Measurements from ENCODE around the gene GAGE12J.
"Not testable (repeated sequence)": the region's sequence is repeated elsewhere in the genome, so short reads cannot be mapped to it uniquely, and the experiment has no call there.

The GAGE12J gene

GRCh38 chrX:49341449-49341848, 19.6 kb downstream of the GAGE12J start:
- not testable (repeated sequence) for H3K9me3 ChIP-seq (ENCODE audit: control insufficient read depth, insufficient read depth, low read length); H3K9me2 ChIP-seq (replicated peaks; ENCODE audit: control insufficient read depth, low read length); H4K20me1 ChIP-seq (ENCODE audit: control insufficient read depth, insufficient read depth, low read depth, low read length); H3K36me3 ChIP-seq (ENCODE audit: control insufficient read depth, low read length); H3F3A ChIP-seq (ENCODE audit: control insufficient read depth, insufficient read depth); H3K4me1 ChIP-seq (ENCODE audit: control insufficient read depth, low read length); H3K27me3 ChIP-seq (ENCODE audit: control insufficient read depth, low read length); H3K79me2 ChIP-seq (ENCODE audit: control insufficient read depth, low read length); H3K4me2 ChIP-seq (ENCODE audit: low read length); H3K27ac ChIP-seq (ENCODE audit: low read depth, low read length); H3K4me3 ChIP-seq (ENCODE audit: low read length)

- H3K27ac ChIP-seq (ENCODE audit: low read depth, low read length); H3K4me3 ChIP-seq (ENCODE audit: low read length); H3K36me3 ChIP-seq (ENCODE audit: control insufficient read depth, low read length); H3K79me2 ChIP-seq (ENCODE audit: control insufficient read depth, low read length); H3K4me1 ChIP-seq (ENCODE audit: control insufficient read depth, low read length); H3K27me3 ChIP-seq (ENCODE audit: control insufficient read depth, low read length); H3F3A ChIP-seq (ENCODE audit: control insufficient read depth, insufficient read depth); H3K9me3 ChIP-seq (ENCODE audit: control insufficient read depth, insufficient read depth, low read length); H4K20me1 ChIP-seq (ENCODE audit: control insufficient read depth, insufficient read depth, low read depth, low read length); H3K9me2 ChIP-seq (replicated peaks; ENCODE audit: control insufficient read depth, low read length); H3K4me2 ChIP-seq (ENCODE audit: low read length): not testable (repeated sequence)
These were observed 22.8 kb downstream of the GAGE12J start for GRCh38 chrX:49344496-49345175.

GRCh38 chrX:49345402-49345801, 23.6 kb downstream of the GAGE12J start:
- H3K27ac ChIP-seq (ENCODE audit: low read depth, low read length); H3K4me3 ChIP-seq (ENCODE audit: low read length); H3K4me2 ChIP-seq (ENCODE audit: low read length); H3K9me3 ChIP-seq (ENCODE audit: control insufficient read depth, insufficient read depth, low read length); H4K20me1 ChIP-seq (ENCODE audit: control insufficient read depth, insufficient read depth, low read depth, low read length); H3K4me1 ChIP-seq (ENCODE audit: control insufficient read depth, low read length); H3K79me2 ChIP-seq (ENCODE audit: control insufficient read depth, low read length); H3K9me2 ChIP-seq (replicated peaks; ENCODE audit: control insufficient read depth, low read length); H3F3A ChIP-seq (ENCODE audit: control insufficient read depth, insufficient read depth); H3K36me3 ChIP-seq (ENCODE audit: control insufficient read depth, low read length); H3K27me3 ChIP-seq (ENCODE audit: control insufficient read depth, low read length): not testable (repeated sequence)

GRCh38 chrX:49346150-49346549, 24.3 kb downstream of the GAGE12J start:
- not testable (repeated sequence) for H3K9me3 ChIP-seq (ENCODE audit: control insufficient read depth, insufficient read depth, low read length)

More at GRCh38 chrX:49346150-49346549, 24.3 kb downstream of the GAGE12J start:
- not testable (repeated sequence) for H3K4me1 ChIP-seq (ENCODE audit: control insufficient read depth, low read length); H3K27ac ChIP-seq (ENCODE audit: low read depth, low read length); H3K36me3 ChIP-seq (ENCODE audit: control insufficient read depth, low read length); H3K27me3 ChIP-seq (ENCODE audit: control insufficient read depth, low read length); H3K4me2 ChIP-seq (ENCODE audit: low read length); H3K9me2 ChIP-seq (replicated peaks; ENCODE audit: control insufficient read depth, low read length); H3F3A ChIP-seq (ENCODE audit: control insufficient read depth, insufficient read depth); H4K20me1 ChIP-seq (ENCODE audit: control insufficient read depth, insufficient read depth, low read depth, low read length); H3K79me2 ChIP-seq (ENCODE audit: control insufficient read depth, low read length); H3K4me3 ChIP-seq (ENCODE audit: low read length)
